GM19452 (cell line): ENCODE data around the gene GPAM.
"Not testable (repeated sequence)": the region's sequence is repeated elsewhere in the genome, so short reads cannot be mapped to it uniquely, and the experiment has no call there.

Experiments used
- ATAC-seq: cut with Tn5 transposase; IDR thresholded peaks from one replicate; pipeline ENCODE4 v1.9.1; 2021; ENCODE audit not compliant: unreplicated experiment

Gene GPAM

DNA sequence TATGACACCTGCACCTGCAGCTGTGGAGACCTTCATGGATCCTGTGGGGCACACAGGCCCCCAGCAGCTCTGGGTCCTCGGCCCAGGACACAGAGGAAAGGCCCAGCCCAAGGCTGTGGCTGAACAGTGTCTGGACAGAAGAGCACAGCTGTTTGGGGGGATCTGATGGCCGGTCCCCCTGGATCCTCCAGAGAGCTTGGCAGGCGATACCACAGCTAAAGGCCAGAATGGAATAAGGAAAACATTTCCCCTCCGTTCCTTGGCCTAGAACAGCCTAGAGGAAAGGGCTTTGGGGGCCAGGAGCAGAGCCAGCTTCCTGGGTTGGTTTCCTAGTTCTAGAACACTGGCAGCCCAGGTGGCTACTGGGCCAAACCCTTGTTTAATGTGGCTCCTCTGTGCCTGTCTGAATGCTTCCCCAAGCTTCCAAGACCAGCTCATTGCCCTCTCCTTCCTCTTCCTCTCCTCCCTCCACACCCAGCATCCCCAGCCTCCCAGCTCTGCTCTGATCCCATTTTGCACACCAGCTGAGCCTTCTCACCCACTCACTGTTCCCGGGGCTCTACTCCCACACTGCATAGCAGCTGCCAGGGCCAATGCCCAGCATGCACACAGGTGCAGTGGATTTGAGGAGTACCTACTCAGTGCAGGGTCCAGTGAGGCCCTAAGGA, 46.9 kb downstream of the GPAM start:
- ATAC-seq: no peak

- no peak for ATAC-seq
Observed at GRCh38 chr10:112135604-112136003, 48.0 kb downstream of the GPAM start.

- no peak for ATAC-seq
Observed at GRCh38 chr10:112132435-112132834, 51.1 kb downstream of the GPAM start.

DNA sequence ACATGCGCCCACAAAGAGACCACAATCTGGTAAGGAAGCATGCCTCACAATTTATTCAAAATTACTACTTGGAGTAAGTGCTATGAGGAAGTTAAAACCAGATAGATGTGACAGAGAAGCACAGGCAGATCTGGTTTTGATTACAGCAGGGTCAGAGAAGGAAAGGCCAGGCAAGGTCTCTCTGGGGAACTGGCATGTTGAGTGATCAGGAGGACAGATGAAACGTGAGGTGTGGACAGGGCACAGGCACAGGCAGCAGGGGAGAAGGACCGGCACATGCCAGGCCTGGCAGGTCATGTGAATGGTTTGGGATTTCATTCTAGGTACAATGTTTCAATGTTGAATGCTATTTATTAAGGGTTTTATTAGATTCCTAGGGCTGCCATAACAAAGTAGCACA, 51.6 kb downstream of the GPAM start:
- no peak for ATAC-seq

DNA sequence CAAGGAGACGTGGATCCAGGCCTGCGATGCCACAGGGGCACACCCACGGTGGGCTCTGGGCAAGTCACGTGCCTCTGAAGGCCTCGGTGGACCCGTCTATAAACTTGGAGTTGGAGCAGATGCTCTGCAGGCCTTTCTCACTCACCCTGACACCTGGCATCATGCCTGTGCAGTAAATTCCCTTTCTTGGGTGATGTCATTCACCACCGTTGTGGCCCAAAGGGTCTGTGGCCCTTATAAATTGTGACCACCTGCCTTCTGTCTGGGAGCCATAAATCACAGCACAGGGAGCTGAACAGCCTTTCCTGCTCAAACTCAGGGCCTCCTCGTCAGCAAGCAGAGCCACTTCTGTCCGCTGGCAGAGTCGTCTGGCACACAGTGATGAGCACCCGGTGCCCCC, 52.2 kb downstream of the GPAM start:
- ATAC-seq: no peak

- ATAC-seq: no peak
Observed at GRCh38 chr10:112126901-112127300, 56.7 kb downstream of the GPAM start.

GRCh38 chr10:112126172-112126571, 57.4 kb downstream of the GPAM start:
- ATAC-seq: no peak

DNA sequence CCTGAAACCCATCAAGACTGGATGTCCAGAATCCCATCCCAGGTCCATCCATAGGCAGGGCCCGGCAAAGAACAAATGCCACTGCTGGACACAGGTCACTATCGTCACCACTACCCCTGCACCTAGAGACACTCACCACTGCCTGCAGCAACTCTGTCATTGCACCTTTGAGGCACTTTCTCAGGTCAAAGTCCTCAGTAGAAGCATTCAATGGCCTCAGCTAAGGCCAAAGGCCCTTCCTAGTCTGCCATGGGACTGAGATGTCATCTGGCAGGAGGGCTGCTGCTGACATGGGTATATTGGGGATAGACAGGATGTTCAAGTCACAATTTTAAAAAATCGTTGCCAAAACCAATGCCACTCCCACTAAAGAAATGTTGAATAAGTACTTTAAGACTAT, 58.7 kb downstream of the GPAM start:
- no peak for ATAC-seq

GRCh38 chr10:112122827-112123226, 60.7 kb downstream of the GPAM start:
- ATAC-seq: no peak

DNA sequence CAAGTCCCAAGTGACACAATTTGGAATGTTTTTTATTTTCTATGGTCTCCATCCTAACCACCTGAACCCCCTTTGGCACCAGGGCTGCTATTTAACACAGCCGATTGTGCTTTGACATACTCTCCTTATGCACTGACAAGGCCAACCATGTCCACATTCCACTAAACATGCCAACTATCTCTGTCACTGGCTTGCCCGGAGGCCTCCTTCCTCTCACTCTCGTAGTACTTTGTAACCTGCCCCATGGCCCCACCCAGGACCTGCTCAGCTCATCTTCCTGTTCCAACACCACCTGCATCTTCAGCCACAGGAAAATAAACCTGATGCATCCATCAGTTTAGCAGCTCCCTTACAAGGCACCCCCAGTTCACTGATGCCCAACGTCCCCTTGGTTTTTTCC, 63.1 kb downstream of the GPAM start:
- no peak for ATAC-seq

GRCh38 chr10:112115781-112116385, 67.7 kb downstream of the GPAM start:
- no peak for ATAC-seq

DNA sequence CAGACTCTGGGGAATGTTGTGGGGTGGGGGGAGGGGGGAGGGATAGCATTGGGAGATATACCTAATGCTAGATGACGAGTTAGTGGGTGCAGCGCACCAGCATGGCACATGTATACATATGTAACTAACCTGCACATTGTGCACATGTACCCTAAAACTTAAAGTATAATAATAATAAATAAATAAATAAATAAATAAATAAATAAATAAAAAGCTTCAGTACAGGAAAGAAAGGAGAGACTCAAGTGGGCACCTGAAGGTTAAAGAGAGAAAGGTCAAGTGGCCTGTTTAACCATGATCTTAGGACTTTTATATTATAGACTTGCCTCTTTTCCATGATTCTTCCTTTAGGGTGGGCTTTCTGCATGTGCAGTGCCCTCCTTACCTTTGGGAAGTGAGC, 73.8 kb downstream of the GPAM start:
- not testable (repeated sequence) for ATAC-seq
